Measurements from ENCODE around the gene TMEM45A.

GRCh38 chr3:100521439-100521845, 29.0 kb downstream of the TMEM45A start:
- TF ChIP-seq CTCF (IDR thresholded peaks at IDR 0.05) (no peak), EZH2phosphoT487 (IDR thresholded peaks at IDR 0.05; ENCODE audit: borderline replicate concordance, low read depth) (no peak), RAD21 (IDR thresholded peaks at IDR 0.05; ENCODE audit: low read length) (no peak), MAX (IDR thresholded peaks at IDR 0.05; ENCODE audit: low read depth) (no peak)
